HEK293 (cell line): ENCODE measurements around the gene PHKA1.

Experiments
- CTCF ChIA-PET: fragments of 350-600 bp; formaldehyde crosslinking; extraction: SDS; loops from one replicate; lab custom pipeline; 2021; ENCODE audit warnings: antibody characterized with exemption; lab: Yijun Ruan, JAX
- POLR2A ChIA-PET: fragments of 300-600 bp; formaldehyde crosslinking; extraction: SDS; loops from one replicate; lab custom pipeline; 2020; ENCODE audit warnings: antibody characterized with exemption, inconsistent platforms; lab: Yijun Ruan, JAX
- H3K27ac ChIP-seq: fragments of 200-500 bp; sonication (Bioruptor generic); 2 replicates; pipeline ENCODE4 v1.5.1; 2014; ENCODE audit warnings: low read depth, low read length, control low read depth, inconsistent platforms; ENCODE audit errors: extremely low read depth
- H3K36me3 ChIP-seq, 2 experiments: fragments of 200-500 bp in 1 of 2; sonication (Bioruptor generic) in 1 of 2; 1 replicate in 1 of 2; 2 replicates in 1 of 2; pipeline ENCODE4 v1.5.1; 2014 to 2017; ENCODE audit warnings: inconsistent platforms in 2 of 2, low read length in 2 of 2; ENCODE audit not compliant: control insufficient read depth in 2 of 2, insufficient read depth in 1 of 2
- H3K4me1 ChIP-seq: fragments of 200-500 bp; sonication (Bioruptor generic); 2 replicates; pipeline ENCODE4 v1.5.1; 2014; ENCODE audit warnings: mild to moderate bottlenecking, low read length, inconsistent platforms; ENCODE audit not compliant: control insufficient read depth, insufficient read depth
- H3K4me3 ChIP-seq: 2 replicates; pipeline ENCODE4 v1.5.1; 2011; ENCODE audit warnings: low read depth, mild to moderate bottlenecking, control low read depth, low read length, moderate library complexity
- H3K9me3 ChIP-seq: fragments of 200-500 bp; sonication (Bioruptor generic); 2 replicates; pipeline ENCODE4 v1.5.1; 2014; ENCODE audit warnings: low read depth, low read length, inconsistent platforms; ENCODE audit not compliant: control insufficient read depth, insufficient read depth
- GLI2 ChIP-seq: fragments of 450-650 bp; formaldehyde crosslinking; IDR thresholded peaks from 2 replicates; pipeline ENCODE4; 2017; ENCODE audit warnings: missing biosample characterization, missing genetic modification characterization, low read depth, borderline replicate concordance
- SCRT1 ChIP-seq: fragments of 450-650 bp; formaldehyde crosslinking; IDR thresholded peaks from 2 replicates; pipeline ENCODE4 v1.5.1; 2016; ENCODE audit warnings: missing biosample characterization, missing genetic modification characterization, borderline replicate concordance
- ZBTB1 ChIP-seq: fragments of 450-650 bp; formaldehyde crosslinking; IDR thresholded peaks from 2 replicates; pipeline ENCODE4 v1.5.1; 2016; ENCODE audit warnings: missing biosample characterization, missing genetic modification characterization
- ZFHX2 ChIP-seq: fragments of 450-650 bp; formaldehyde crosslinking; conservative IDR thresholded peaks from 2 replicates; pipeline ENCODE4 v1.5.1; 2016; ENCODE audit warnings: missing biosample characterization, missing genetic modification characterization
- ZNF121 ChIP-seq: fragments of 450-650 bp; formaldehyde crosslinking; IDR thresholded peaks from 2 replicates; pipeline ENCODE4 v1.5.1; 2016; ENCODE audit warnings: missing biosample characterization, missing genetic modification characterization
- ZNF132 ChIP-seq: fragments of 450-650 bp; formaldehyde crosslinking; IDR thresholded peaks from 2 replicates; pipeline ENCODE4 v1.5.1; 2017; ENCODE audit warnings: missing biosample characterization, missing genetic modification characterization, borderline replicate concordance
- ZNF146 ChIP-seq: fragments of 450-650 bp; formaldehyde crosslinking; IDR thresholded peaks from 2 replicates; pipeline ENCODE4 v1.5.1; 2016; ENCODE audit warnings: missing biosample characterization, missing genetic modification characterization
- ZNF175 ChIP-seq: fragments of 450-650 bp; formaldehyde crosslinking; IDR thresholded peaks from 2 replicates; pipeline ENCODE4 v1.5.1; 2016; ENCODE audit warnings: missing biosample characterization, missing genetic modification characterization
- ZNF311 ChIP-seq: fragments of 450-650 bp; formaldehyde crosslinking; IDR thresholded peaks from 2 replicates; pipeline ENCODE4 v1.5.1; 2017; ENCODE audit warnings: missing biosample characterization, missing genetic modification characterization, borderline replicate concordance
- ZNF404 ChIP-seq: fragments of 450-650 bp; formaldehyde crosslinking; IDR thresholded peaks from 2 replicates; pipeline ENCODE4 v1.5.1; 2017; ENCODE audit warnings: missing biosample characterization, missing genetic modification characterization
- ZNF416 ChIP-seq: fragments of 450-650 bp; formaldehyde crosslinking; IDR thresholded peaks from 2 replicates; pipeline ENCODE4 v1.5.1; 2016; ENCODE audit warnings: missing biosample characterization, missing genetic modification characterization
- ZNF423 ChIP-seq: fragments of 450-650 bp; formaldehyde crosslinking; IDR thresholded peaks from 2 replicates; pipeline ENCODE4 v1.5.1; 2016; ENCODE audit warnings: missing biosample characterization, missing genetic modification characterization
- ZNF514 ChIP-seq: fragments of 450-650 bp; formaldehyde crosslinking; IDR thresholded peaks from 2 replicates; pipeline ENCODE4 v1.5.1; 2016; ENCODE audit warnings: missing biosample characterization, missing genetic modification characterization
- ZNF521 ChIP-seq: fragments of 450-650 bp; formaldehyde crosslinking; IDR thresholded peaks from 2 replicates; pipeline ENCODE4 v1.5.1; 2017; ENCODE audit warnings: missing biosample characterization, mild to moderate bottlenecking, missing genetic modification characterization
- ZNF623 ChIP-seq: fragments of 450-650 bp; formaldehyde crosslinking; IDR thresholded peaks from 2 replicates; pipeline ENCODE4 v1.5.1; 2016; ENCODE audit warnings: missing biosample characterization, missing genetic modification characterization
- ZNF664 ChIP-seq: fragments of 450-650 bp; formaldehyde crosslinking; IDR thresholded peaks from 2 replicates; pipeline ENCODE4 v1.5.1; 2016; ENCODE audit warnings: missing biosample characterization, missing genetic modification characterization
- ZNF76 ChIP-seq: fragments of 450-650 bp; formaldehyde crosslinking; IDR thresholded peaks from 2 replicates; pipeline ENCODE4; 2016; ENCODE audit warnings: low read depth, missing biosample characterization, missing genetic modification characterization, borderline replicate concordance
- TF ChIP-seq, protein P1 (sequence below): fragments of 450-650 bp; formaldehyde crosslinking; IDR thresholded peaks from 2 replicates; pipeline ENCODE4 v1.5.1; 2016; ENCODE audit warnings: missing biosample characterization, missing genetic modification characterization, borderline replicate concordance
- TF ChIP-seq, protein P2 (sequence below): fragments of 450-650 bp; formaldehyde crosslinking; IDR thresholded peaks from 2 replicates; pipeline ENCODE4 v1.5.1; 2016; ENCODE audit warnings: missing biosample characterization, missing genetic modification characterization
- TF ChIP-seq, protein P3 (sequence below): fragments of 450-650 bp; formaldehyde crosslinking; IDR thresholded peaks from 2 replicates; pipeline ENCODE4 v1.5.1; 2016; ENCODE audit warnings: missing biosample characterization, missing genetic modification characterization
- TF ChIP-seq, protein P4 (sequence below): fragments of 450-650 bp; formaldehyde crosslinking; IDR thresholded peaks from 2 replicates; pipeline ENCODE4; 2016; ENCODE audit warnings: missing biosample characterization, missing genetic modification characterization
- TF ChIP-seq, protein P5 (sequence below): fragments of 450-650 bp; formaldehyde crosslinking; IDR thresholded peaks from 2 replicates; pipeline ENCODE4 v1.5.1; 2017; ENCODE audit warnings: missing biosample characterization, missing genetic modification characterization

The PHKA1 gene

DNA sequence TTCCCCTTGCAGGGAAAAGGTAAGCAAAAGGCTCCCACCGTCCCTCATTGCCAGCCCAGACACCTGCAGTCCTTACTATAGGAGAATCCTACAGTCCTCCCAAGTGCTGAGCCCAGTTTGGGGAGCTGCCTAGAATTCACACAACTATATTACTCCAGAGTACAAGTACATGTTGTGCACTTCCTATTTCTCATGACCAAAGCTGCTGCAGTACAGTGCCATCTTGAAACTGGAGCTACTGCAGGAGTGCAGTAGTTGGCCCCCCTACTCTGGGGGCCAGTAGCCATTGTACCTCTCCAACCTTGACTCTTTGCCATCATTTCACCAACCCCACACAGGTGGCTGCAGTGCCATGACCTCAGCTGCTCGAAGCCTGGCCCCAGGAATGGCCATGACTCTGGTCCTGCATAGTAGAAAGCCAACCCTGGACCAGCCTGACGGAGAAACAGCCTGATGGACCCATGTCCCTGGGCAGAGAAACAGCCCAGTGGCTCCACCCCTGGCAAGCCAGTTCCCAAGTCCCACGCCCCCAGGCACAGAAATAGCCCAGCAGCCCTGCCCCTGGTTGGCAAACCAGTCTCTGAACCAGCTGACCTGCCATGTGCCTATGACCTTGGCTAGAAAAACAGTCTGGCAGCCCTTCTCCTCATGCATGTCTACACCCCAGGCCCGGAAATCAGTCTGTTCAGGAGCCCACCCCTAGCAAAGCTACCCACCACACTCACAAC, 51.9 kb downstream of the PHKA1 start (continued):
- TF ChIP-seq, protein P1, sequence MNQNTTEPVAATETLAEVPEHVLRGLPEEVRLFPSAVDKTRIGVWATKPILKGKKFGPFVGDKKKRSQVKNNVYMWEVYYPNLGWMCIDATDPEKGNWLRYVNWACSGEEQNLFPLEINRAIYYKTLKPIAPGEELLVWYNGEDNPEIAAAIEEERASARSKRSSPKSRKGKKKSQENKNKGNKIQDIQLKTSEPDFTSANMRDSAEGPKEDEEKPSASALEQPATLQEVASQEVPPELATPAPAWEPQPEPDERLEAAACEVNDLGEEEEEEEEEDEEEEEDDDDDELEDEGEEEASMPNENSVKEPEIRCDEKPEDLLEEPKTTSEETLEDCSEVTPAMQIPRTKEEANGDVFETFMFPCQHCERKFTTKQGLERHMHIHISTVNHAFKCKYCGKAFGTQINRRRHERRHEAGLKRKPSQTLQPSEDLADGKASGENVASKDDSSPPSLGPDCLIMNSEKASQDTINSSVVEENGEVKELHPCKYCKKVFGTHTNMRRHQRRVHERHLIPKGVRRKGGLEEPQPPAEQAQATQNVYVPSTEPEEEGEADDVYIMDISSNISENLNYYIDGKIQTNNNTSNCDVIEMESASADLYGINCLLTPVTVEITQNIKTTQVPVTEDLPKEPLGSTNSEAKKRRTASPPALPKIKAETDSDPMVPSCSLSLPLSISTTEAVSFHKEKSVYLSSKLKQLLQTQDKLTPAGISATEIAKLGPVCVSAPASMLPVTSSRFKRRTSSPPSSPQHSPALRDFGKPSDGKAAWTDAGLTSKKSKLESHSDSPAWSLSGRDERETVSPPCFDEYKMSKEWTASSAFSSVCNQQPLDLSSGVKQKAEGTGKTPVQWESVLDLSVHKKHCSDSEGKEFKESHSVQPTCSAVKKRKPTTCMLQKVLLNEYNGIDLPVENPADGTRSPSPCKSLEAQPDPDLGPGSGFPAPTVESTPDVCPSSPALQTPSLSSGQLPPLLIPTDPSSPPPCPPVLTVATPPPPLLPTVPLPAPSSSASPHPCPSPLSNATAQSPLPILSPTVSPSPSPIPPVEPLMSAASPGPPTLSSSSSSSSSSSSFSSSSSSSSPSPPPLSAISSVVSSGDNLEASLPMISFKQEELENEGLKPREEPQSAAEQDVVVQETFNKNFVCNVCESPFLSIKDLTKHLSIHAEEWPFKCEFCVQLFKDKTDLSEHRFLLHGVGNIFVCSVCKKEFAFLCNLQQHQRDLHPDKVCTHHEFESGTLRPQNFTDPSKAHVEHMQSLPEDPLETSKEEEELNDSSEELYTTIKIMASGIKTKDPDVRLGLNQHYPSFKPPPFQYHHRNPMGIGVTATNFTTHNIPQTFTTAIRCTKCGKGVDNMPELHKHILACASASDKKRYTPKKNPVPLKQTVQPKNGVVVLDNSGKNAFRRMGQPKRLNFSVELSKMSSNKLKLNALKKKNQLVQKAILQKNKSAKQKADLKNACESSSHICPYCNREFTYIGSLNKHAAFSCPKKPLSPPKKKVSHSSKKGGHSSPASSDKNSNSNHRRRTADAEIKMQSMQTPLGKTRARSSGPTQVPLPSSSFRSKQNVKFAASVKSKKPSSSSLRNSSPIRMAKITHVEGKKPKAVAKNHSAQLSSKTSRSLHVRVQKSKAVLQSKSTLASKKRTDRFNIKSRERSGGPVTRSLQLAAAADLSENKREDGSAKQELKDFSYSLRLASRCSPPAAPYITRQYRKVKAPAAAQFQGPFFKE (tag by site-specific recombination), result no peak
- no peak for TF ChIP-seq ZNF423 (tag by site-specific recombination)
- TF ChIP-seq, protein P2, sequence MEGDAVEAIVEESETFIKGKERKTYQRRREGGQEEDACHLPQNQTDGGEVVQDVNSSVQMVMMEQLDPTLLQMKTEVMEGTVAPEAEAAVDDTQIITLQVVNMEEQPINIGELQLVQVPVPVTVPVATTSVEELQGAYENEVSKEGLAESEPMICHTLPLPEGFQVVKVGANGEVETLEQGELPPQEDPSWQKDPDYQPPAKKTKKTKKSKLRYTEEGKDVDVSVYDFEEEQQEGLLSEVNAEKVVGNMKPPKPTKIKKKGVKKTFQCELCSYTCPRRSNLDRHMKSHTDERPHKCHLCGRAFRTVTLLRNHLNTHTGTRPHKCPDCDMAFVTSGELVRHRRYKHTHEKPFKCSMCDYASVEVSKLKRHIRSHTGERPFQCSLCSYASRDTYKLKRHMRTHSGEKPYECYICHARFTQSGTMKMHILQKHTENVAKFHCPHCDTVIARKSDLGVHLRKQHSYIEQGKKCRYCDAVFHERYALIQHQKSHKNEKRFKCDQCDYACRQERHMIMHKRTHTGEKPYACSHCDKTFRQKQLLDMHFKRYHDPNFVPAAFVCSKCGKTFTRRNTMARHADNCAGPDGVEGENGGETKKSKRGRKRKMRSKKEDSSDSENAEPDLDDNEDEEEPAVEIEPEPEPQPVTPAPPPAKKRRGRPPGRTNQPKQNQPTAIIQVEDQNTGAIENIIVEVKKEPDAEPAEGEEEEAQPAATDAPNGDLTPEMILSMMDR (tag by site-specific recombination), result no peak
- TF ChIP-seq ZNF146, result no peak
- TF ChIP-seq ZNF623 (tag by site-specific recombination), result no peak
- TF ChIP-seq ZNF664, result no peak
- TF ChIP-seq SCRT1 (tag by site-specific recombination), result no peak
- no peak for TF ChIP-seq ZNF121 (tag by site-specific recombination)
- no peak for TF ChIP-seq GLI2 (tag by site-specific recombination)
- TF ChIP-seq ZBTB1 (tag by site-specific recombination), result no peak

- peaks cover 16 to 28% of the 10 kb centered on the region in 2 experiments for H3K36me3 ChIP-seq
- H3K4me1 ChIP-seq, result no peaks in the 10 kb centered on the region
- ChIA-PET CTCF (interaction anchor here (0.5 kb wide), 2 partner anchors 688 to 814 kb away, joined by 5 to 6 read pairs; no protein-coding TSS in a partner anchor), POLR2A (no interaction called here)
- H3K9me3 ChIP-seq, result peaks cover 4% of the 10 kb centered on the region
- H3K4me3 ChIP-seq, result no peak overlapping the region
- no peak overlapping the region for H3K27ac ChIP-seq
- TF ChIP-seq, protein P3, sequence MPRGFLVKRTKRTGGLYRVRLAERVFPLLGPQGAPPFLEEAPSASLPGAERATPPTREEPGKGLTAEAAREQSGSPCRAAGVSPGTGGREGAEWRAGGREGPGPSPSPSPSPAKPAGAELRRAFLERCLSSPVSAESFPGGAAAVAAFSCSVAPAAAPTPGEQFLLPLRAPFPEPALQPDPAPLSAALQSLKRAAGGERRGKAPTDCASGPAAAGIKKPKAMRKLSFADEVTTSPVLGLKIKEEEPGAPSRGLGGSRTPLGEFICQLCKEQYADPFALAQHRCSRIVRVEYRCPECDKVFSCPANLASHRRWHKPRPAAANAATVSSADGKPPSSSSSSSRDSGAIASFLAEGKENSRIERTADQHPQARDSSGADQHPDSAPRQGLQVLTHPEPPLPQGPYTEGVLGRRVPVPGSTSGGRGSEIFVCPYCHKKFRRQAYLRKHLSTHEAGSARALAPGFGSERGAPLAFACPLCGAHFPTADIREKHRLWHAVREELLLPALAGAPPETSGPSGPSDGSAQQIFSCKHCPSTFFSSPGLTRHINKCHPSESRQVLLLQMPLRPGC (tag by site-specific recombination), result no peak
- no peak for TF ChIP-seq ZNF514 (tag by site-specific recombination)
- no peak for TF ChIP-seq ZNF311 (tag by site-specific recombination)
- no peak for TF ChIP-seq ZNF416 (tag by site-specific recombination)
- TF ChIP-seq, protein P4, sequence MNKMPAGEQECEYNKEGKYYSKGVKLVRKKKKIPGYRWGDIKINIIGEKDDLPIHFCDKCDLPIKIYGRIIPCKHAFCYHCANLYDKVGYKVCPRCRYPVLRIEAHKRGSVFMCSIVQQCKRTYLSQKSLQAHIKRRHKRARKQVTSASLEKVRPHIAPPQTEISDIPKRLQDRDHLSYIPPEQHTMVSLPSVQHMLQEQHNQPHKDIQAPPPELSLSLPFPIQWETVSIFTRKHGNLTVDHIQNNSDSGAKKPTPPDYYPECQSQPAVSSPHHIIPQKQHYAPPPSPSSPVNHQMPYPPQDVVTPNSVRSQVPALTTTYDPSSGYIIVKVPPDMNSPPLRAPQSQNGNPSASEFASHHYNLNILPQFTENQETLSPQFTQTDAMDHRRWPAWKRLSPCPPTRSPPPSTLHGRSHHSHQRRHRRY (tag by site-specific recombination), result no peak
- TF ChIP-seq ZNF521 (tag by site-specific recombination), result no peak
- no peak for TF ChIP-seq ZFHX2
- no peak for TF ChIP-seq ZNF76 (tag by site-specific recombination)
- no peak for TF ChIP-seq ZNF404 (tag by site-specific recombination)
- TF ChIP-seq ZNF132 (tag by site-specific recombination), result no peak
- no peak for TF ChIP-seq ZNF175
- TF ChIP-seq, protein P5, sequence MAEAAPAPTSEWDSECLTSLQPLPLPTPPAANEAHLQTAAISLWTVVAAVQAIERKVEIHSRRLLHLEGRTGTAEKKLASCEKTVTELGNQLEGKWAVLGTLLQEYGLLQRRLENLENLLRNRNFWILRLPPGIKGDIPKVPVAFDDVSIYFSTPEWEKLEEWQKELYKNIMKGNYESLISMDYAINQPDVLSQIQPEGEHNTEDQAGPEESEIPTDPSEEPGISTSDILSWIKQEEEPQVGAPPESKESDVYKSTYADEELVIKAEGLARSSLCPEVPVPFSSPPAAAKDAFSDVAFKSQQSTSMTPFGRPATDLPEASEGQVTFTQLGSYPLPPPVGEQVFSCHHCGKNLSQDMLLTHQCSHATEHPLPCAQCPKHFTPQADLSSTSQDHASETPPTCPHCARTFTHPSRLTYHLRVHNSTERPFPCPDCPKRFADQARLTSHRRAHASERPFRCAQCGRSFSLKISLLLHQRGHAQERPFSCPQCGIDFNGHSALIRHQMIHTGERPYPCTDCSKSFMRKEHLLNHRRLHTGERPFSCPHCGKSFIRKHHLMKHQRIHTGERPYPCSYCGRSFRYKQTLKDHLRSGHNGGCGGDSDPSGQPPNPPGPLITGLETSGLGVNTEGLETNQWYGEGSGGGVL, result no peak
Measured at GRCh38 chrX:72659723-72660122, 54.4 kb downstream of the PHKA1 start.
